Fibroblast of lung (primary cell): ENCODE measurements around the gene PPM1H. TPM values are rescaled to one million over a fixed set of nuclear protein-coding genes. Genes with fewer than 3 reads are reported as not detected.

Experiments used
- DNase-seq, 2 donors: peaks; one replicate each; pipeline versions ENCODE4 v3.0.0 to v3.0.0-alpha.2; 2010; ENCODE audit warnings: low read depth in 2 of 2
- H2AFZ ChIP-seq: 2 replicates; pipeline ENCODE4 v1.5.1; 2012; ENCODE audit warnings: low read length, control low read depth, inconsistent platforms
- H3K27ac ChIP-seq: 2 replicates; pipeline ENCODE4 v1.5.1; 2011; ENCODE audit warnings: low read length, control low read depth; ENCODE audit not compliant: insufficient read depth
- H3K27me3 ChIP-seq: 2 replicates; pipeline ENCODE4 v1.5.1; 2011; ENCODE audit warnings: mild to moderate bottlenecking, low read length; ENCODE audit not compliant: control insufficient read depth, insufficient read depth
- H3K36me3 ChIP-seq: 2 replicates; pipeline ENCODE4 v1.5.1; 2011; ENCODE audit warnings: low read length; ENCODE audit not compliant: control insufficient read depth, insufficient read depth
- H3K4me1 ChIP-seq: 2 replicates; pipeline ENCODE4 v1.5.1; 2011; ENCODE audit warnings: low read length; ENCODE audit not compliant: control insufficient read depth, insufficient read depth; ENCODE audit errors: extremely low read depth
- H3K4me2 ChIP-seq: 2 replicates; pipeline ENCODE4 v1.5.1; 2011; ENCODE audit warnings: low read length, control low read depth; ENCODE audit not compliant: insufficient read depth; ENCODE audit errors: extremely low read depth
- H3K4me3 ChIP-seq, 4 experiments: fragments of 200-600 bp in 1 of 4; sonication (generic) in 1 of 4; replicated peaks in 1 of 4; 2 replicates each; pipeline ENCODE4 v1.5.1; 2011 to 2016; ENCODE audit warnings: low read length in 4 of 4, low read depth in 3 of 4, mild to moderate bottlenecking in 3 of 4, control low read depth in 2 of 4, inconsistent platforms in 1 of 4, mixed read lengths in 1 of 4; ENCODE audit not compliant: insufficient read depth in 1 of 4; ENCODE audit errors: control extremely low read depth in 1 of 4
- H3K79me2 ChIP-seq: 2 replicates; pipeline ENCODE4 v1.5.1; 2012; ENCODE audit warnings: mild to moderate bottlenecking, low read length, inconsistent platforms; ENCODE audit not compliant: control insufficient read depth, insufficient read depth
- H3K9ac ChIP-seq: 2 replicates; pipeline ENCODE4 v1.5.1; 2011; ENCODE audit warnings: mild to moderate bottlenecking, low read length, control low read depth; ENCODE audit not compliant: insufficient read depth
- H3K9me3 ChIP-seq: 2 replicates; pipeline ENCODE4 v1.5.1; 2012; ENCODE audit warnings: low read depth, low read length; ENCODE audit not compliant: control insufficient read depth, insufficient read depth
- H4K20me1 ChIP-seq: 2 replicates; pipeline ENCODE4 v1.5.1; 2011; ENCODE audit warnings: low read length; ENCODE audit not compliant: control insufficient read depth, insufficient read depth; ENCODE audit errors: extremely low read depth
- CTCF ChIP-seq, 2 donors: IDR thresholded peaks in 1 of 2; conservative IDR thresholded peaks in 1 of 2; 1 replicate in 1 of 2; 2 replicates in 1 of 2; pipeline ENCODE4 v1.5.1; 2011 to 2012; ENCODE audit warnings: low read length in 2 of 2, control low read depth in 1 of 2, inconsistent platforms in 1 of 2, low read depth in 1 of 2, mild to moderate bottlenecking in 1 of 2
- EZH2 ChIP-seq: IDR thresholded peaks from 2 replicates; pipeline ENCODE4 v1.5.1; 2012; ENCODE audit warnings: low read length, control low read depth, mild to moderate bottlenecking; ENCODE audit errors: missing control alignments
- polyA plus RNA-seq, 2 donors: library from polyadenylated mRNA; depleted of rRNA in 1 of 2; stranded (reverse) in 1 of 2; unstranded in 1 of 2; fragments of >200 nt; gene quantifications; 2 replicates each; pipeline ENCODE4 v1.2.1, GENCODE V29; 2011 to 2012; ENCODE audit warnings: missing spikeins in 1 of 2
- total RNA-seq: library from RNA; depleted of rRNA; stranded (reverse); fragments of >200 nt; gene quantifications from 2 replicates; pipeline ENCODE4 v1.2.1, GENCODE V29; 2014

Gene PPM1H
- total and polyA plus RNA-seq, 2 donors (not counting 1 experiment from before 2014, with no cell fraction given): 0.57 to 3.1 TPM

GRCh38 chr12:62770381-62770780 lies 164.6 kb downstream of the PPM1H start:
- H3K27ac ChIP-seq: no peak overlapping the region
- TF ChIP-seq EZH2 (no peak), CTCF (conservative IDR thresholded peaks at IDR 0.05 in 1 of 2, IDR thresholded peaks at IDR 0.05 in 1 of 2; ENCODE audit: low read depth in 1 of 2, low read length in 2 of 2) (no peak)
- no peaks in the 10 kb centered on the region for H3K27me3 ChIP-seq
- H2AFZ ChIP-seq: no peak overlapping the region
- DNase-seq: no peak
- H3K9ac ChIP-seq: no peak overlapping the region
- H3K9me3 ChIP-seq: no peaks in the 10 kb centered on the region
- no peak overlapping the region for H3K4me3 ChIP-seq
- no peaks in the 10 kb centered on the region for H3K4me1 ChIP-seq
- H3K36me3 ChIP-seq: no peaks in the 10 kb centered on the region
- no peak overlapping the region for H3K4me2 ChIP-seq
- H3K79me2 ChIP-seq: no peaks in the 10 kb centered on the region
- H4K20me1 ChIP-seq: no peaks in the 10 kb centered on the region

GRCh38 chr12:62769076-62769619 lies 165.8 kb downstream of the PPM1H start:
- Histone ChIP-seq H3K4me2 (no peak overlapping the region), H2AFZ (no peak overlapping the region), H3K27me3 (no peaks in the 10 kb centered on the region), H3K9ac (no peak overlapping the region), H3K27ac (no peak overlapping the region), H3K4me3 (no peak overlapping the region), H3K9me3 (no peaks in the 10 kb centered on the region), H3K79me2 (no peaks in the 10 kb centered on the region), H3K4me1 (no peaks in the 10 kb centered on the region), H4K20me1 (no peaks in the 10 kb centered on the region), H3K36me3 (no peaks in the 10 kb centered on the region)
- TF ChIP-seq EZH2: no peak
- no peak for TF ChIP-seq CTCF (conservative IDR thresholded peaks at IDR 0.05 in 1 of 2, IDR thresholded peaks at IDR 0.05 in 1 of 2; ENCODE audit: low read depth in 1 of 2, low read length in 2 of 2)
- no peak for DNase-seq

- H3K27ac ChIP-seq: no peak overlapping the region
- TF ChIP-seq CTCF (conservative IDR thresholded peaks at IDR 0.05 in 1 of 2, IDR thresholded peaks at IDR 0.05 in 1 of 2; ENCODE audit: low read depth in 1 of 2, low read length in 2 of 2) (no peak), EZH2 (no peak)
- no peak overlapping the region for H3K9ac ChIP-seq
- no peak overlapping the region for H3K4me2 ChIP-seq
- no peaks in the 10 kb centered on the region for H3K4me1 ChIP-seq
- no peaks in the 10 kb centered on the region for H4K20me1 ChIP-seq
- DNase-seq: peak in 1 of 2 donors; percentile 52
- H3K36me3 ChIP-seq: no peaks in the 10 kb centered on the region
- no peaks in the 10 kb centered on the region for H3K79me2 ChIP-seq
- no peaks in the 10 kb centered on the region for H3K9me3 ChIP-seq
- no peak overlapping the region for H2AFZ ChIP-seq
- H3K27me3 ChIP-seq: no peaks in the 10 kb centered on the region
- H3K4me3 ChIP-seq: no peak overlapping the region
Observed at GRCh38 chr12:62767946-62768345, 167.0 kb downstream of the PPM1H start.
